Sigmoid colon (tissue), 7 donors: ENCODE data around the gene TOLLIP. TPM values are rescaled to one million over a fixed set of nuclear protein-coding genes. Genes with fewer than 3 reads are reported as not detected.

Experiments
- DNase-seq: peaks from one replicate; pipeline ENCODE4 v3.0.0-alpha.2; 2019
- H3K27ac ChIP-seq, 4 donors: fragments of 200-600 bp; sonication (generic); one replicate each; pipeline ENCODE4 v1.5.1; 2016 to 2019; ENCODE audit warnings: mild to moderate bottlenecking in 1 of 4
- H3K27me3 ChIP-seq, 3 donors: fragments of 200-600 bp; sonication (generic); one replicate each; pipeline ENCODE4 v1.5.1; 2019; ENCODE audit warnings: mild to moderate bottlenecking in 1 of 3
- H3K36me3 ChIP-seq, 4 donors: fragments of 200-600 bp; sonication (generic); one replicate each; pipeline ENCODE4 v1.5.1; 2016 to 2019
- H3K4me1 ChIP-seq, 4 donors: fragments of 200-600 bp; sonication (generic); one replicate each; pipeline ENCODE4 v1.5.1; 2017 to 2019
- H3K4me3 ChIP-seq, 4 donors: fragments of 200-600 bp; sonication (generic); one replicate each; pipeline ENCODE4 v1.5.1; 2017 to 2019; ENCODE audit warnings: mild to moderate bottlenecking in 2 of 4, moderate library complexity in 1 of 4
- H3K9me3 ChIP-seq, 4 donors: fragments of 200-600 bp in 3 of 4; sonication (generic) in 3 of 4; one replicate each; pipeline versions ENCODE4 v1.5.1 to v1.6.1; 2013 to 2019
- CTCF ChIP-seq, 4 experiments: fragments of 450-650 bp in 3 of 4; fragments of 200-600 bp in 1 of 4; IDR thresholded peaks; one replicate each; pipeline ENCODE4 v1.5.1; 2016 to 2019; ENCODE audit warnings: antibody characterized with exemption in 4 of 4, mild to moderate bottlenecking in 3 of 4, moderate library complexity in 2 of 4
- EP300 ChIP-seq, 4 donors: sonication (generic); formaldehyde crosslinking; IDR thresholded peaks; one replicate each; pipeline ENCODE4 v1.6.1; 2017; ENCODE audit warnings: antibody characterized with exemption in 4 of 4
- POLR2A ChIP-seq, 2 donors: fragments of 450-650 bp; IDR thresholded peaks; one replicate each; pipeline ENCODE4 v1.6.1; 2016; ENCODE audit warnings: antibody characterized with exemption in 2 of 2, mild to moderate bottlenecking in 2 of 2, moderate library complexity in 2 of 2
- POLR2AphosphoS5 ChIP-seq, 4 donors: sonication (generic); formaldehyde crosslinking; IDR thresholded peaks; one replicate each; pipeline ENCODE4 v1.6.1; 2017; ENCODE audit warnings: antibody characterized with exemption in 4 of 4
- WGBS, 2 donors: extraction: QIAGEN DNeasy Blood & Tissue Kit; methylation state at CpG; one replicate each; pipeline ENCODE4 v1.1.7; 2013; 5-methylcytosine and 5-hydroxymethylcytosine counted together
- intact Hi-C: fragments of 100-400 bp; cut with DNase I; formaldehyde crosslinking; loops from one replicate; pipeline ENCODE4 v1.15.1; 2023
- polyA plus RNA-seq, 3 donors: library from polyadenylated mRNA; stranded (reverse); fragments of 200-250 nt; gene quantifications; one replicate each; pipeline ENCODE4 v1.2.3, GENCODE V29; 2013
- total RNA-seq, 4 donors: library from RNA; depleted of rRNA; stranded (reverse); fragments of >200 nt; gene quantifications; one replicate each; pipeline ENCODE4 v1.1.0, GENCODE V29; 2016
- donor health status: healthy with polysubstance abuse.
- donor health status: Bipolar disorder and iron deficiency.
- donor health status: healthy.

TOLLIP gene
- total and polyA plus RNA-seq, 7 donors = 25.0 to 41.2 (median 36.9) TPM

GRCh38 chr11:1260620-1261019 lies 48.8 kb downstream of the TOLLIP start:
- Histone ChIP-seq H3K27me3 (no peaks in the 10 kb centered on the region), H3K9me3 (no peaks in the 10 kb centered on the region), H3K4me3 (no peak overlapping the region), H3K36me3 (no peaks in the 10 kb centered on the region), H3K27ac (no peak overlapping the region), H3K4me1 (peaks cover 0 to 17% (median 15%) of the 10 kb centered on the region in 4 donors)
- intact Hi-C loops = loop anchor here (5.0 kb wide), 2 partner anchors 52 to 77 kb away; no protein-coding TSS in a partner anchor
- DNase-seq = no peak
- 86 to 91% methylated on average over 17 of the region's 17 CpGs for WGBS, 2 donors
- TF ChIP-seq POLR2AphosphoS5 (IDR thresholded peaks at IDR 0.05) (no peak), EP300 (IDR thresholded peaks at IDR 0.05) (no peak)

- Histone ChIP-seq H3K9me3 (no peaks in the 10 kb centered on the region), H3K4me1 (peaks cover 0 to 17% (median 15%) of the 10 kb centered on the region in 4 donors), H3K36me3 (no peaks in the 10 kb centered on the region), H3K27ac (no peak overlapping the region), H3K4me3 (no peak overlapping the region), H3K27me3 (no peaks in the 10 kb centered on the region)
- intact Hi-C loops = loop anchor here (5.0 kb wide), 2 partner anchors 52 to 77 kb away; no protein-coding TSS in a partner anchor
- WGBS, 2 donors = 50 to 65% methylated on average over 10 of the region's 10 CpGs
- TF ChIP-seq POLR2AphosphoS5 (IDR thresholded peaks at IDR 0.05) (no peak), POLR2A (IDR thresholded peaks at IDR 0.05) (no peak)
- DNase-seq = no peak
These were observed 49.4 kb downstream of the TOLLIP start for GRCh38 chr11:1260023-1260501.

DNA sequence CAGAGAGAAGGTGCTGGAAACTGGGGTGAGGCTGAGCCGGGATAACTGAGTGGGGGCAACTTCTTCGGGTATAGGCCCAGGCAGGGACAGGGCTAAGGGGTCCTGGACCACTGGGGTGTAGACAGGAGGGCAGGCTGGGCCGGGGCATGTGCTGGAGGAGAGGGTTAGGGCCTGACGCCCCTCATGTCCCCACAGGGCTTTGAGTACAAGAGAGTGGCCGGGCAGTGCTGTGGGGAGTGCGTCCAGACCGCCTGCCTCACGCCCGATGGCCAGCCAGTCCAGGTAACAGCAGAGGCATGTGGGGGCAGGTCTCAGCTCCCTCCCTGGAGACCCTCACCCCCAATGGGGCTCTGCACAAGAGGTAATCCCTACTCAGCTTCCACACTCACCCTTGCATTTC lies 49.9 kb downstream of the TOLLIP start:
- WGBS, 2 donors = 92 to 93% methylated on average over 9 of the region's 9 CpGs
- intact Hi-C loops = no loop called here
- Histone ChIP-seq H3K4me3 (no peak overlapping the region), H3K9me3 (no peaks in the 10 kb centered on the region), H3K4me1 (peaks cover 0 to 17% (median 15%) of the 10 kb centered on the region in 4 donors), H3K36me3 (no peaks in the 10 kb centered on the region), H3K27me3 (no peaks in the 10 kb centered on the region), H3K27ac (no peak overlapping the region)
- no peak for TF ChIP-seq POLR2A (IDR thresholded peaks at IDR 0.05)
- no peak for DNase-seq

- WGBS, 2 donors = 79 to 84% methylated on average over 7 of the region's 7 CpGs
- Histone ChIP-seq H3K27ac (no peak overlapping the region), H3K27me3 (no peaks in the 10 kb centered on the region), H3K4me3 (no peak overlapping the region), H3K4me1 (peaks cover 0 to 17% (median 15%) of the 10 kb centered on the region in 4 donors), H3K36me3 (no peaks in the 10 kb centered on the region), H3K9me3 (no peaks in the 10 kb centered on the region)
- no peak for DNase-seq
- intact Hi-C loops = no loop called here
- TF ChIP-seq POLR2A (IDR thresholded peaks at IDR 0.05) (no peak), CTCF (IDR thresholded peaks at IDR 0.05) (no peak), POLR2AphosphoS5 (IDR thresholded peaks at IDR 0.05) (no peak), EP300 (IDR thresholded peaks at IDR 0.05) (no peak)
These were observed 50.4 kb downstream of the TOLLIP start for GRCh38 chr11:1259076-1259461.

GRCh38 chr11:1258401-1259075 lies 50.9 kb downstream of the TOLLIP start:
- intact Hi-C loops = no loop called here
- TF ChIP-seq POLR2A (IDR thresholded peaks at IDR 0.05) (no peak), EP300 (IDR thresholded peaks at IDR 0.05) (no peak), CTCF (IDR thresholded peaks at IDR 0.05) (no peak)
- no peak overlapping the region for H3K27ac ChIP-seq
- peaks cover 0 to 17% (median 15%) of the 10 kb centered on the region in 4 donors for H3K4me1 ChIP-seq
- H3K4me3 ChIP-seq = no peak overlapping the region
- H3K36me3 ChIP-seq = no peaks in the 10 kb centered on the region
- H3K27me3 ChIP-seq = no peaks in the 10 kb centered on the region
- WGBS, 2 donors = 82 to 86% methylated on average over 13 of the region's 13 CpGs
- DNase-seq = no peak
- no peaks in the 10 kb centered on the region for H3K9me3 ChIP-seq

DNA sequence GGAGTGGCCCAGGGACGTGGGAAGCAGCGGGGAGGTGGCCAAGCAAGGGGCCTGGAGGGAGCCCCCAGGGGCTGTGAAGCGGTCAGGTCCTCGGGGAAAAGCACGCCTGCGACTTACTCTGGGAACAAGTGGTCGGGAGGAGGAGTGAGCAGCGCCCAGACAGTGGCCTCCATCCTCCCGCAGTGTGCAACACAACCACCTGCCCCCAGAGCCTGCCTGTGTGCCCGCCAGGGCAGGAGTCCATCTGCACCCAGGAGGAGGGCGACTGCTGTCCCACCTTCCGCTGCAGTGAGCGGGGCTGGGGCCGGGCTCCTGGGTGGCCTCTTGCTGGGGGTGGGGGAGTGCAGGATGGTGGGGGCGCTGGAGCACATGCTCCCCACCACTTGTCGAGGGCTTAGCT lies 51.5 kb downstream of the TOLLIP start:
- intact Hi-C loops = no loop called here
- WGBS, 2 donors = 92 to 93% methylated on average over 16 of the region's 16 CpGs

More for the DNA sequence above, 51.5 kb downstream of the TOLLIP start:
- no peak overlapping the region for H3K27ac ChIP-seq
- peaks cover 0 to 14% (median 11%) of the 10 kb centered on the region in 4 donors for H3K4me1 ChIP-seq
- no peak for DNase-seq
- no peaks in the 10 kb centered on the region for H3K27me3 ChIP-seq
- TF ChIP-seq EP300 (IDR thresholded peaks at IDR 0.05) = no peak
- no peak for TF ChIP-seq CTCF (IDR thresholded peaks at IDR 0.05)
- TF ChIP-seq POLR2AphosphoS5 (IDR thresholded peaks at IDR 0.05) = no peak
- no peak for TF ChIP-seq POLR2A (IDR thresholded peaks at IDR 0.05)
- no peaks in the 10 kb centered on the region for H3K36me3 ChIP-seq
- no peaks in the 10 kb centered on the region for H3K9me3 ChIP-seq
- H3K4me3 ChIP-seq = no peak overlapping the region
